ENCODE results near the gene RB1.
A peak's percentile ranks its signal among the peaks of the same experiment; 100 is the strongest.
"Not testable (repeated sequence)": the region's sequence is repeated elsewhere in the genome, so short reads cannot be mapped to it uniquely, and the experiment has no call there.

RB1 gene

GRCh38 chr13:48412881-48413351, 109.4 kb downstream of the RB1 start, which contains the start of gene LPAR6:
TSS of gene LPAR6 (minus strand) at chr13:48413113. CDS start at chr13:48412423, 690 bp downstream.
- peak; percentile 47 for DNase-seq

- no peak for DNase-seq
Measured at GRCh38 chr13:48414501-48414900, 111.0 kb downstream of the RB1 start.

- DNase-seq = no peak
Measured at GRCh38 chr13:48415516-48415915, 112.0 kb downstream of the RB1 start.

GRCh38 chr13:48422003-48422402, 118.5 kb downstream of the RB1 start:
- not testable (repeated sequence) for DNase-seq

- no peak for DNase-seq
Measured at GRCh38 chr13:48424212-48424611, 120.7 kb downstream of the RB1 start.

- no peak for DNase-seq
Measured at GRCh38 chr13:48426052-48426451, 122.5 kb downstream of the RB1 start.

- not testable (repeated sequence) for DNase-seq
Measured at GRCh38 chr13:48426755-48427298, 123.3 kb downstream of the RB1 start.

GRCh38 chr13:48429036-48429435, 125.5 kb downstream of the RB1 start:
- no peak for DNase-seq

GRCh38 chr13:48429886-48430285, 126.3 kb downstream of the RB1 start:
- no peak for DNase-seq

GRCh38 chr13:48431431-48431830, 127.9 kb downstream of the RB1 start:
- peak; percentile 41 for DNase-seq

GRCh38 chr13:48431987-48432615, 128.6 kb downstream of the RB1 start:
- DNase-seq = peak; percentile 66

- no peak for DNase-seq
Measured at GRCh38 chr13:48434200-48434599, 130.6 kb downstream of the RB1 start.

GRCh38 chr13:48436661-48437288, 133.2 kb downstream of the RB1 start:
- no peak for DNase-seq

- peak; percentile 36 for DNase-seq
Measured at GRCh38 chr13:48437371-48437770, 133.8 kb downstream of the RB1 start.

GRCh38 chr13:48443442-48444208, 140.1 kb downstream of the RB1 start:
- DNase-seq = no peak

- peak; percentile 70 for DNase-seq
Measured at GRCh38 chr13:48446464-48446863, 142.9 kb downstream of the RB1 start.

GRCh38 chr13:48448285-48448958, 144.9 kb downstream of the RB1 start:
- DNase-seq = no peak

- peak; percentile 60 for DNase-seq
Measured at GRCh38 chr13:48448959-48449614, 145.5 kb downstream of the RB1 start.

- DNase-seq = no peak
Measured at GRCh38 chr13:48449656-48450055, 146.1 kb downstream of the RB1 start.

- peak; percentile 77 for DNase-seq
Measured at GRCh38 chr13:48451196-48451595, 147.6 kb downstream of the RB1 start.

- no peak for DNase-seq
Measured at GRCh38 chr13:48456546-48456945, 153.0 kb downstream of the RB1 start.

- no peak for DNase-seq
Measured at GRCh38 chr13:48457578-48458242, 154.2 kb downstream of the RB1 start.

All from fibroblast of skin of right biceps (primary cell).